Cardiac muscle cell (in vitro differentiated cells and primary cell): ENCODE data around the gene FGD3. TPM values are rescaled to one million over a fixed set of nuclear protein-coding genes. Genes with fewer than 3 reads are reported as not detected.

Source experiments
- DNase-seq, 2 donors: peaks; one replicate each; pipeline versions ENCODE4 v3.0.0 to v3.0.0-alpha.2; 2010 to 2017; ENCODE audit warnings: low read depth in 1 of 2, low spot score in 1 of 2
- H3K27ac ChIP-seq: fragments of 200-600 bp; sonication (generic); 2 replicates; pipeline ENCODE4 v1.5.1; 2016
- H3K27me3 ChIP-seq: fragments of 200-600 bp; sonication (generic); 2 replicates; pipeline ENCODE4 v1.6.0; 2016; ENCODE audit warnings: control low read depth
- H3K36me3 ChIP-seq: fragments of 200-600 bp; sonication (generic); 2 replicates; pipeline ENCODE4 v1.5.1; 2016; ENCODE audit warnings: control low read depth
- H3K4me1 ChIP-seq: fragments of 200-600 bp; sonication (generic); 2 replicates; pipeline ENCODE4 v1.8.1; 2017; ENCODE audit warnings: low read depth, mild to moderate bottlenecking, mixed run types
- H3K4me3 ChIP-seq: fragments of 200-600 bp; sonication (generic); 2 replicates; pipeline ENCODE4 v1.5.1; 2016; ENCODE audit warnings: mild to moderate bottlenecking
- H3K9me3 ChIP-seq: fragments of 200-600 bp; sonication (generic); 2 replicates; pipeline ENCODE4 v1.5.1; 2017; ENCODE audit warnings: low read depth, mild to moderate bottlenecking, control low read depth
- polyA plus RNA-seq: library from polyadenylated mRNA; unstranded; fragments of >200 nt; fragmentation: Nextera tagmentation; extraction: Ambion mirVana; gene quantifications from 2 replicates; pipeline ENCODE4 v1.2.1, GENCODE V29; 2016
- total RNA-seq: library from RNA; depleted of rRNA; stranded (reverse); fragments of >200 nt; gene quantifications from 2 replicates; pipeline ENCODE4 v1.2.3, GENCODE V29; 2016
- TF ChIP-seq, protein P1 (sequence below): IDR thresholded peaks from 2 replicates; pipeline ENCODE4 v1.5.1; 2012; ENCODE audit warnings: low read depth, mild to moderate bottlenecking, low read length

The FGD3 gene
- total and polyA plus RNA-seq, 2 experiments from 2014 or later: 0.18 TPM; not detected in 1

DNA sequence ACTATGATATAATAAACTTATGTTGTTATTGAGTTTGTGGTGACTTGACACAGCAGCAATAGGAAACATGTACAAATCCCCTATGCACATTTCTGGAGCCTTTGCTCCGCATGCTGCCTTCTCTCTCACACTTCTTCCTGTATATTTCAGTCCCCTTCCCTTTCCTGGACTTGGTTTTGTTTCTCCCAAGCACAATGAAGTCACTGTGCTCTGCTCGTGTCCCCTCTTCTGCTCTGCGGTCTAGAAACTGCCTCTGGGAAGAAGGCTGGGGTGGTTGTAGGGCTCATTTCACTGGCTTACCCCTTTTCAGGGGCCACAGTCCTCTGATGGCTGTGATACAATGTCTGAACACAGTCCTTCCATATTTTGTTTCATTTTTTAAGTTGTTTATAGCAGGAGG, 15.7 kb upstream of the FGD3 start:
- Histone ChIP-seq H3K4me3 (no peak overlapping the region), H3K36me3 (no peaks in the 10 kb centered on the region), H3K9me3 (no peaks in the 10 kb centered on the region), H3K4me1 (no peaks in the 10 kb centered on the region), H3K27me3 (peaks cover 19% of the 10 kb centered on the region), H3K27ac (no peak overlapping the region)
- no peak for DNase-seq
- TF ChIP-seq, protein P1, sequence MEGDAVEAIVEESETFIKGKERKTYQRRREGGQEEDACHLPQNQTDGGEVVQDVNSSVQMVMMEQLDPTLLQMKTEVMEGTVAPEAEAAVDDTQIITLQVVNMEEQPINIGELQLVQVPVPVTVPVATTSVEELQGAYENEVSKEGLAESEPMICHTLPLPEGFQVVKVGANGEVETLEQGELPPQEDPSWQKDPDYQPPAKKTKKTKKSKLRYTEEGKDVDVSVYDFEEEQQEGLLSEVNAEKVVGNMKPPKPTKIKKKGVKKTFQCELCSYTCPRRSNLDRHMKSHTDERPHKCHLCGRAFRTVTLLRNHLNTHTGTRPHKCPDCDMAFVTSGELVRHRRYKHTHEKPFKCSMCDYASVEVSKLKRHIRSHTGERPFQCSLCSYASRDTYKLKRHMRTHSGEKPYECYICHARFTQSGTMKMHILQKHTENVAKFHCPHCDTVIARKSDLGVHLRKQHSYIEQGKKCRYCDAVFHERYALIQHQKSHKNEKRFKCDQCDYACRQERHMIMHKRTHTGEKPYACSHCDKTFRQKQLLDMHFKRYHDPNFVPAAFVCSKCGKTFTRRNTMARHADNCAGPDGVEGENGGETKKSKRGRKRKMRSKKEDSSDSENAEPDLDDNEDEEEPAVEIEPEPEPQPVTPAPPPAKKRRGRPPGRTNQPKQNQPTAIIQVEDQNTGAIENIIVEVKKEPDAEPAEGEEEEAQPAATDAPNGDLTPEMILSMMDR: no peak

DNA sequence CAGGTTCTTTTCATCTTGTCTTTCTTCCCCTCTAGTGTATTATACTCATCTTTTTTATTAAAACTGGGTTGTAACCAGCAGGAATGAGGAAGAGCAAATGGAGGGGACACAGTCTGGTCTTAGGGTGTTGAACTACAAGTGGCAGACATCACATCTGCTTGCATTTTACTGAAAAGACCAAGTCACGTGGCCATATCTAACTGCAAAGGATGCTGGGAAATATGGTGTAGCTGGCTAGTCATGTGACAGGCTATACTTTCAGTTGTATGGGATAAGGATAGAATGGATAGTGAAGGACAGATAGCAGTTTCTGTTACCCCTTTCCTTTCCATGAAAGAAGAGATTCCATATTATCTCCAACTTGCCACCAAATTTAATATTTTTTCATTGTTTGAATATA, 13.0 kb upstream of the FGD3 start:
- H3K4me1 ChIP-seq: no peaks in the 10 kb centered on the region
- TF ChIP-seq, protein P1: no peak

DNA sequence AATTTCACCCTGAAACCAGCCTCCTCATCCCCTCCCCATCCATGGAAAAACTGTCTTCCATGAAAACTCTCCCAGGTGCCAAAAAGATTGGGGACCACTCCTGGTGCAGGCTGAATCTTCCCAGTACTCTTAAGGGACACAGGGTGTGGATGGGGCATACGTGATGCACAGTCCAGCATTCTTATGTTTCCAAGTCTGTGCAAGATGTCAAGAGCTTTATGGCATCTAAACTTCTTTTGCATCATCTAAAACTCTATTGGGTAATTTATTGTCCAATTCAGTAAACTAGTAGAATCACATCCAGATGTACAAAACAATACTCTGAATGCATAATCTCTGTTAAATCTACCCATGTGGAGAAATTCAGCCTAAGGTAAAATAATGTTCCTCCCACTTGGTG, 9.3 kb upstream of the FGD3 start:
- H3K9me3 ChIP-seq: no peaks in the 10 kb centered on the region
- DNase-seq: no peak
- H3K36me3 ChIP-seq: no peaks in the 10 kb centered on the region
- no peak overlapping the region for H3K4me3 ChIP-seq
- H3K4me1 ChIP-seq: no peaks in the 10 kb centered on the region
- H3K27me3 ChIP-seq: peaks cover 59% of the 10 kb centered on the region
- no peak overlapping the region for H3K27ac ChIP-seq
- TF ChIP-seq, protein P1: no peak

More for the DNA sequence above, 13.0 kb upstream of the FGD3 start:
- Histone ChIP-seq H3K4me3 (no peak overlapping the region), H3K27me3 (peaks cover 38% of the 10 kb centered on the region), H3K9me3 (no peaks in the 10 kb centered on the region), H3K36me3 (no peaks in the 10 kb centered on the region), H3K27ac (no peak overlapping the region)
- no peak for DNase-seq

DNA sequence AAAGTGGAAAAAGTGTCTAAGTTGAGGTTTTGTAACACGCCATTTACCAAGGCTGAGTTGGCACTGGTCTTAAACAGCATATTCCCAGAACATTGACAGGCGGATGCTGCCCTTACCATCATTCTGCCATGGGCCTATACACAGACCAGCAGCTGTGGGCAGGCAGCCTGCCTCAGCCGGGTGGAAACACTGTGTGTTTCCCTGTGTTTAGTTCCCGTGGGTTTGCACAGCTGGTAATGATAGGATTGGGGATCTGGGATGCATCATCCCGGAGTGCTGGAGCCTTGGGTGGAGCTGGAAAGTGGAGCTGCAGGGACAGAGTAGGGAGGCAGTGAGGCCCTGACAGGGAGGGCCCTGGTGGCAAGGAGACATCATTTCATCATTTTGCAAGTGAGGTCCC, 5.5 kb upstream of the FGD3 start:
- no peak for DNase-seq
- H3K27me3 ChIP-seq: peaks cover 77% of the 10 kb centered on the region
- no peaks in the 10 kb centered on the region for H3K9me3 ChIP-seq
- no peak overlapping the region for H3K4me3 ChIP-seq
- H3K4me1 ChIP-seq: no peaks in the 10 kb centered on the region
- H3K27ac ChIP-seq: no peak overlapping the region
- no peaks in the 10 kb centered on the region for H3K36me3 ChIP-seq
- TF ChIP-seq, protein P1: no peak

DNA sequence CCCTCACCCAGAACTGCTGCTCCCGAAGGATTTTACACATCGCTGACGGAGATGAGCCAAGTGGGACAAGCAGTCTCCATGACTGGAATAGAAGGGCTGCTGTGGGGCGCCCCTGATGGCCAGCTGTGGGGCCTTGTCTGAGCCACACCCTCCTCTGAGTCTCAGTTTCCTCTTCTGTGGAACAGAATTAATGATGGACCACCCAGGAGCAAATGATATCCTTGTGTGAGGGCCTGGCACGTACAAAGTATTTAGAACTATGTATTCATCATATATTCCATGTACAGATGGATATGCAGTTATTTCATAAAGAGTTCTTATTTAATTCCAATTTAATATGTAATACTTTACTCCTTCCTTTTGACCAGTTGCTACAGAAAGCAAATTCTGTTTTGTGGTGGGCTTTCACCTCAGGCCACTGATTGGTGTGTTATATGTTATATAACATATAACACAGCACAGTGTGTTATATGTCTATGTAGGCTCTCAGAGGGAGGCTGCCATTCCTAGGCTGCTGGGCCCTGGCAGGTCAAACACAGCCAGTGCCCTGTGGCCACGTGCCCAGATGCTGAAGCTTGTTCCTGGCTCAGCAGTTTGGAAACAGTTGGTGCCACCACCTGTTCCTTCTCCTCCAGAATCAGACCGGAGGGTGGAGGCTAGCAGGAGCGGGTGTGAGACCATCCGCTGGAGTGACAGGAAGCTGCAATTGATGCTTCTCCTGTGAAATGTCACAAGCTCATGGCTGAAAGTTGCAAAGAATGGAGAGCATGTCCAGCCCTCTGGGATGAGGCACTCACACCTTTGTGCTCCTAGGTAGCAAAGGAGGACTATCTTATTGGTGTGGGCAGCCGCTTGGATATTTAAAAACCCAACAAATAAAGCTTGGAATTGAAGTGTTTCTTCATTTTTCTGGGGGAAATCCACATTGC, 4.4 kb upstream of the FGD3 start:
- no peaks in the 10 kb centered on the region for H3K9me3 ChIP-seq
- TF ChIP-seq, protein P1: no peak
- no peak for DNase-seq
- H3K4me3 ChIP-seq: no peak overlapping the region
- H3K27ac ChIP-seq: no peak overlapping the region
- H3K27me3 ChIP-seq: peaks cover 82% of the 10 kb centered on the region
- no peaks in the 10 kb centered on the region for H3K4me1 ChIP-seq
- H3K36me3 ChIP-seq: no peaks in the 10 kb centered on the region
